ENCODE data around the gene SMAD6. TPM values are rescaled to one million over a fixed set of nuclear protein-coding genes. Genes with fewer than 3 reads are reported as not detected.

SMAD6 gene
- polyA plus RNA-seq, 1 donor from 2014 or later = 0.16 TPM

DNA sequence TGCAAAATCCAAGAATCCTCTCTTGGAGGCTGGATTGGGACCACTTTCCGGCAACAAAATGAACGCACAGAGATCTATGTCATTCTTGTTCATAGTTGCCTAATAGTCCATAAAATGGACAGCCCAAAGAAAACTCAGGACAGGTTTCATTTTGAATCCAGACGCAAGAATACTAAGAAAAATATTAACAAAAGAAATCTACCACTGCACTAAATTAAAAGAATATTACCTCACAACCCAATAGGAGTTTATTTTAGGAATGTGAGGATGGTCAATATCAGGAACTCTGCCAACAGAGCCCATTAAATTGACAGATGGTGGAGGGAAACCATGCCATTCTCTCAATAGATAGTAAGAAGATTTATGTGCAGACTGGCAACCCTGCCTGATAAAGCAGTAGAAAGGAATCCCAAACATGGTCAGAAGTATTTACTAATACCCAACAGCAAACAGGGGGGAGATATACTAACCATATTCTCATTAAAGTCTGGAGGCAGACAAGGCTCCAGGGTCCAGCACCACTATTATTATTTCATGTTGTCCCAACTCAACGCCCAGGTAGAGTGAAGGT, 127.6 kb downstream of the SMAD6 start:
- no peak overlapping the region for H3K4me3 ChIP-seq (ENCODE audit: low read length)
- TF ChIP-seq, protein P1, sequence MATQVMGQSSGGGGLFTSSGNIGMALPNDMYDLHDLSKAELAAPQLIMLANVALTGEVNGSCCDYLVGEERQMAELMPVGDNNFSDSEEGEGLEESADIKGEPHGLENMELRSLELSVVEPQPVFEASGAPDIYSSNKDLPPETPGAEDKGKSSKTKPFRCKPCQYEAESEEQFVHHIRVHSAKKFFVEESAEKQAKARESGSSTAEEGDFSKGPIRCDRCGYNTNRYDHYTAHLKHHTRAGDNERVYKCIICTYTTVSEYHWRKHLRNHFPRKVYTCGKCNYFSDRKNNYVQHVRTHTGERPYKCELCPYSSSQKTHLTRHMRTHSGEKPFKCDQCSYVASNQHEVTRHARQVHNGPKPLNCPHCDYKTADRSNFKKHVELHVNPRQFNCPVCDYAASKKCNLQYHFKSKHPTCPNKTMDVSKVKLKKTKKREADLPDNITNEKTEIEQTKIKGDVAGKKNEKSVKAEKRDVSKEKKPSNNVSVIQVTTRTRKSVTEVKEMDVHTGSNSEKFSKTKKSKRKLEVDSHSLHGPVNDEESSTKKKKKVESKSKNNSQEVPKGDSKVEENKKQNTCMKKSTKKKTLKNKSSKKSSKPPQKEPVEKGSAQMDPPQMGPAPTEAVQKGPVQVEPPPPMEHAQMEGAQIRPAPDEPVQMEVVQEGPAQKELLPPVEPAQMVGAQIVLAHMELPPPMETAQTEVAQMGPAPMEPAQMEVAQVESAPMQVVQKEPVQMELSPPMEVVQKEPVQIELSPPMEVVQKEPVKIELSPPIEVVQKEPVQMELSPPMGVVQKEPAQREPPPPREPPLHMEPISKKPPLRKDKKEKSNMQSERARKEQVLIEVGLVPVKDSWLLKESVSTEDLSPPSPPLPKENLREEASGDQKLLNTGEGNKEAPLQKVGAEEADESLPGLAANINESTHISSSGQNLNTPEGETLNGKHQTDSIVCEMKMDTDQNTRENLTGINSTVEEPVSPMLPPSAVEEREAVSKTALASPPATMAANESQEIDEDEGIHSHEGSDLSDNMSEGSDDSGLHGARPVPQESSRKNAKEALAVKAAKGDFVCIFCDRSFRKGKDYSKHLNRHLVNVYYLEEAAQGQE (IDR thresholded peaks at IDR 0.05; ENCODE audit: borderline replicate concordance) = no peak
- TF ChIP-seq POLR2AphosphoS5 (IDR thresholded peaks at IDR 0.05) (no peak), MXI1 (conservative IDR thresholded peaks at IDR 0.05; ENCODE audit: poor library complexity, severe bottlenecking) (no peak), EP300 (conservative IDR thresholded peaks at IDR 0.05; ENCODE audit: poor library complexity, severe bottlenecking) (no peak), EZH2 (IDR thresholded peaks at IDR 0.05; ENCODE audit: borderline replicate concordance, insufficient read depth, low read length, poor library complexity, severe bottlenecking) (no peak), RAD21 (conservative IDR thresholded peaks at IDR 0.05) (no peak), TAF1 (IDR thresholded peaks at IDR 0.05; ENCODE audit: low read depth) (no peak), SMC3 (conservative IDR thresholded peaks at IDR 0.05; ENCODE audit: poor library complexity) (no peak)
- TF ChIP-seq, protein P2, sequence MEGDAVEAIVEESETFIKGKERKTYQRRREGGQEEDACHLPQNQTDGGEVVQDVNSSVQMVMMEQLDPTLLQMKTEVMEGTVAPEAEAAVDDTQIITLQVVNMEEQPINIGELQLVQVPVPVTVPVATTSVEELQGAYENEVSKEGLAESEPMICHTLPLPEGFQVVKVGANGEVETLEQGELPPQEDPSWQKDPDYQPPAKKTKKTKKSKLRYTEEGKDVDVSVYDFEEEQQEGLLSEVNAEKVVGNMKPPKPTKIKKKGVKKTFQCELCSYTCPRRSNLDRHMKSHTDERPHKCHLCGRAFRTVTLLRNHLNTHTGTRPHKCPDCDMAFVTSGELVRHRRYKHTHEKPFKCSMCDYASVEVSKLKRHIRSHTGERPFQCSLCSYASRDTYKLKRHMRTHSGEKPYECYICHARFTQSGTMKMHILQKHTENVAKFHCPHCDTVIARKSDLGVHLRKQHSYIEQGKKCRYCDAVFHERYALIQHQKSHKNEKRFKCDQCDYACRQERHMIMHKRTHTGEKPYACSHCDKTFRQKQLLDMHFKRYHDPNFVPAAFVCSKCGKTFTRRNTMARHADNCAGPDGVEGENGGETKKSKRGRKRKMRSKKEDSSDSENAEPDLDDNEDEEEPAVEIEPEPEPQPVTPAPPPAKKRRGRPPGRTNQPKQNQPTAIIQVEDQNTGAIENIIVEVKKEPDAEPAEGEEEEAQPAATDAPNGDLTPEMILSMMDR (IDR thresholded peaks at IDR 0.05; ENCODE audit: poor library complexity, severe bottlenecking) = no peak
- no peaks in the 10 kb centered on the region for H3K27me3 ChIP-seq (ENCODE audit: insufficient read depth, low read depth, low read length)
- no peaks in the 10 kb centered on the region for H3K36me3 ChIP-seq (ENCODE audit: insufficient read depth, low read length)
- no peak overlapping the region for H3K9ac ChIP-seq (ENCODE audit: low read length)
- H3K9me2 ChIP-seq (ENCODE audit: insufficient read depth, low read length) = no peaks in the 10 kb centered on the region
- H4K20me1 ChIP-seq (ENCODE audit: insufficient read depth) = no peaks in the 10 kb centered on the region
- H3K79me2 ChIP-seq (replicated peaks; ENCODE audit: insufficient read depth, low read length) = no peaks in the 10 kb centered on the region
- H3K9me3 ChIP-seq (ENCODE audit: low read length) = no peaks in the 10 kb centered on the region
- no peak overlapping the region for H3K4me2 ChIP-seq (ENCODE audit: low read length)
- no peak overlapping the region for H3K27ac ChIP-seq (ENCODE audit: low read length)
- H2AFZ ChIP-seq (ENCODE audit: low read depth, low read length) = no peak overlapping the region
- H3F3A ChIP-seq (ENCODE audit: insufficient read depth, low read length, poor library complexity, severe bottlenecking) = no peaks in the 10 kb centered on the region

DNA sequence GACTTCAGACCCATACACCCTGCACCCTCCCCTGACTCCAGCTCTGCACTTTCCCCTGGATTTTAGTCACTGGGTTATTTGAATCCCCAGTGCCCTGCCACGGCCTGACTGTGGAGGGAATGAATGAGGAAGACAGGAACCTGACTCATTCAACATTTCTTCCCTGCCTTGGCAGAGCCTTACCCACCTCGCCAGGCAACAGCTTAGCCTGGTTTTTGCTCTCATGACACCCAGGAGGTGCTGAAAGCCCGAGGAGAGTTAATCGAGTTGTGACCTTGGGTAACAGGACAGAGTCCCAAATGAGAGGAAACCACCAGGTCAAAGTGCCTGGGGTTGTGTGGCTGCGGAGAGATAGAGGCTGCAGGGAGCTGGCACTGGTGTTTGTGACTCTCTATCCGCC, 128.3 kb downstream of the SMAD6 start:
- H3K27ac ChIP-seq (ENCODE audit: low read length) = no peak overlapping the region
- H3K27me3 ChIP-seq (ENCODE audit: insufficient read depth, low read depth, low read length) = no peaks in the 10 kb centered on the region
- TF ChIP-seq POLR2AphosphoS5 (IDR thresholded peaks at IDR 0.05) (no peak), TAF1 (IDR thresholded peaks at IDR 0.05; ENCODE audit: low read depth) (no peak), EZH2 (IDR thresholded peaks at IDR 0.05; ENCODE audit: borderline replicate concordance, insufficient read depth, low read length, poor library complexity, severe bottlenecking) (no peak), SMC3 (conservative IDR thresholded peaks at IDR 0.05; ENCODE audit: poor library complexity) (no peak), MXI1 (conservative IDR thresholded peaks at IDR 0.05; ENCODE audit: poor library complexity, severe bottlenecking) (no peak), RAD21 (conservative IDR thresholded peaks at IDR 0.05) (no peak), EP300 (conservative IDR thresholded peaks at IDR 0.05; ENCODE audit: poor library complexity, severe bottlenecking) (no peak)
- TF ChIP-seq, protein P1 (IDR thresholded peaks at IDR 0.05; ENCODE audit: borderline replicate concordance) = no peak
- TF ChIP-seq, protein P2 (IDR thresholded peaks at IDR 0.05; ENCODE audit: poor library complexity, severe bottlenecking) = no peak
- H3K4me2 ChIP-seq (ENCODE audit: low read length) = no peak overlapping the region
- H3K9me2 ChIP-seq (ENCODE audit: insufficient read depth, low read length) = no peaks in the 10 kb centered on the region
- no peak overlapping the region for H2AFZ ChIP-seq (ENCODE audit: low read depth, low read length)
- no peaks in the 10 kb centered on the region for H4K20me1 ChIP-seq (ENCODE audit: insufficient read depth)
- no peaks in the 10 kb centered on the region for H3K79me2 ChIP-seq (replicated peaks; ENCODE audit: insufficient read depth, low read length)
- H3K9ac ChIP-seq (ENCODE audit: low read length) = no peak overlapping the region
- H3K9me3 ChIP-seq (ENCODE audit: low read length) = no peaks in the 10 kb centered on the region
- H3F3A ChIP-seq (ENCODE audit: insufficient read depth, low read length, poor library complexity, severe bottlenecking) = no peaks in the 10 kb centered on the region
- H3K36me3 ChIP-seq (ENCODE audit: insufficient read depth, low read length) = no peaks in the 10 kb centered on the region
- no peak overlapping the region for H3K4me3 ChIP-seq (ENCODE audit: low read length)

Measured in neural cell (in vitro differentiated cells).